Suprapubic skin (tissue), 4 donors: ENCODE results near the gene WNK1. TPM values are rescaled to one million over a fixed set of nuclear protein-coding genes. Genes with fewer than 3 reads are reported as not detected.
"Not testable (repeated sequence)": the region's sequence is repeated elsewhere in the genome, so short reads cannot be mapped to it uniquely, and the experiment has no call there.

ENCODE experiments used
- DNase-seq, 2 donors: peaks; one replicate each; pipeline ENCODE4 v3.0.0-alpha.2; 2019; ENCODE audit warnings: low spot score in 2 of 2
- H3K27ac ChIP-seq: fragments of 200-600 bp; sonication (generic); one replicate; pipeline ENCODE4 v1.5.1; 2019
- H3K27me3 ChIP-seq: fragments of 200-600 bp; sonication (generic); one replicate; pipeline ENCODE4 v1.5.1; 2019
- H3K36me3 ChIP-seq: fragments of 200-600 bp; sonication (generic); one replicate; pipeline ENCODE4 v1.5.1; 2019
- H3K4me1 ChIP-seq: fragments of 200-600 bp; sonication (generic); one replicate; pipeline ENCODE4 v1.5.1; 2019
- H3K4me3 ChIP-seq: fragments of 200-600 bp; sonication (generic); one replicate; pipeline ENCODE4 v1.5.1; 2019; ENCODE audit warnings: mild to moderate bottlenecking
- H3K9me3 ChIP-seq: fragments of 200-600 bp; sonication (generic); one replicate; pipeline ENCODE4 v1.5.1; 2019
- EP300 ChIP-seq: sonication (generic); formaldehyde crosslinking; IDR thresholded peaks from one replicate; pipeline ENCODE4 v1.6.1; 2017; ENCODE audit warnings: antibody characterized with exemption
- POLR2A ChIP-seq, 2 donors: fragments of 450-650 bp; IDR thresholded peaks; one replicate each; pipeline ENCODE4 v1.6.1; 2017; ENCODE audit warnings: antibody characterized with exemption in 2 of 2, mild to moderate bottlenecking in 2 of 2, moderate library complexity in 2 of 2
- POLR2AphosphoS5 ChIP-seq, 3 donors: sonication (generic); formaldehyde crosslinking; IDR thresholded peaks; one replicate each; pipeline ENCODE4 v1.6.1; 2017; ENCODE audit warnings: antibody characterized with exemption in 3 of 3
- WGBS: methylation state at CpG from one replicate; pipeline ENCODE4 v1.1.5; 2018; 5-methylcytosine and 5-hydroxymethylcytosine counted together
- total RNA-seq, 4 donors: library from RNA; depleted of rRNA; stranded (reverse); fragments of >200 nt; gene quantifications; one replicate each; pipeline ENCODE4 v1.1.0, GENCODE V29; 2016
- TF ChIP-seq, protein P1 (sequence below), 2 donors: fragments of 200-600 bp in 1 of 2; fragments of 450-650 bp in 1 of 2; sonication (generic) in 1 of 2; IDR thresholded peaks; one replicate each; pipeline ENCODE4 v1.5.1; 2016 to 2019; ENCODE audit warnings: antibody characterized with exemption in 2 of 2, mild to moderate bottlenecking in 1 of 2, moderate library complexity in 1 of 2

The WNK1 gene
- total RNA-seq, 4 donors from 2014 or later = 368 to 724 (median 435) TPM

DNA sequence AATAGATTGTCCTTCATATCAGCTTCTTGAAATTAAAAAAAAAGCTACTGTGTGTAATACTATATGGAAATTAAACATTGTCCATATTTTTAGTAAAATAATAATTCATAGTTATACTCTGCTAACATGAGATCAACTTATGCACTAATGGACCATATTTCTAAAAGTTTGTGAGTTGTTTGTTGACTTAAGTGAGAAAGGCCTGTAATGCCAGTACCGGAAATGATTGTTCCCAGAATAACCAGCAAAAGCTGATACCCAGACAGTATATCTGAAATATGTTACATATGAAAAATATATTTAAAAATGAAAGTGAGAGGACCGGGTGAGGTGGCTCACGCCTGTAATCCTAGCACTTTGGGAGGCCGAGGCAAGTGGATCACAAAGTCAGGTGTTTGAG is 35.9 kb downstream of the WNK1 start:
- no peak overlapping the region for H3K27ac ChIP-seq
- no peak for DNase-seq
- no peaks in the 10 kb centered on the region for H3K36me3 ChIP-seq
- H3K4me1 ChIP-seq = peaks cover 35% of the 10 kb centered on the region
- H3K9me3 ChIP-seq = no peaks in the 10 kb centered on the region
- H3K27me3 ChIP-seq = no peaks in the 10 kb centered on the region
- no peak overlapping the region for H3K4me3 ChIP-seq
- 92% methylated on average over 4 of the region's 4 CpGs for WGBS
- TF ChIP-seq, protein P1, sequence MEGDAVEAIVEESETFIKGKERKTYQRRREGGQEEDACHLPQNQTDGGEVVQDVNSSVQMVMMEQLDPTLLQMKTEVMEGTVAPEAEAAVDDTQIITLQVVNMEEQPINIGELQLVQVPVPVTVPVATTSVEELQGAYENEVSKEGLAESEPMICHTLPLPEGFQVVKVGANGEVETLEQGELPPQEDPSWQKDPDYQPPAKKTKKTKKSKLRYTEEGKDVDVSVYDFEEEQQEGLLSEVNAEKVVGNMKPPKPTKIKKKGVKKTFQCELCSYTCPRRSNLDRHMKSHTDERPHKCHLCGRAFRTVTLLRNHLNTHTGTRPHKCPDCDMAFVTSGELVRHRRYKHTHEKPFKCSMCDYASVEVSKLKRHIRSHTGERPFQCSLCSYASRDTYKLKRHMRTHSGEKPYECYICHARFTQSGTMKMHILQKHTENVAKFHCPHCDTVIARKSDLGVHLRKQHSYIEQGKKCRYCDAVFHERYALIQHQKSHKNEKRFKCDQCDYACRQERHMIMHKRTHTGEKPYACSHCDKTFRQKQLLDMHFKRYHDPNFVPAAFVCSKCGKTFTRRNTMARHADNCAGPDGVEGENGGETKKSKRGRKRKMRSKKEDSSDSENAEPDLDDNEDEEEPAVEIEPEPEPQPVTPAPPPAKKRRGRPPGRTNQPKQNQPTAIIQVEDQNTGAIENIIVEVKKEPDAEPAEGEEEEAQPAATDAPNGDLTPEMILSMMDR (IDR thresholded peaks at IDR 0.05) = no peak
- no peak for TF ChIP-seq POLR2A (IDR thresholded peaks at IDR 0.05)

DNA sequence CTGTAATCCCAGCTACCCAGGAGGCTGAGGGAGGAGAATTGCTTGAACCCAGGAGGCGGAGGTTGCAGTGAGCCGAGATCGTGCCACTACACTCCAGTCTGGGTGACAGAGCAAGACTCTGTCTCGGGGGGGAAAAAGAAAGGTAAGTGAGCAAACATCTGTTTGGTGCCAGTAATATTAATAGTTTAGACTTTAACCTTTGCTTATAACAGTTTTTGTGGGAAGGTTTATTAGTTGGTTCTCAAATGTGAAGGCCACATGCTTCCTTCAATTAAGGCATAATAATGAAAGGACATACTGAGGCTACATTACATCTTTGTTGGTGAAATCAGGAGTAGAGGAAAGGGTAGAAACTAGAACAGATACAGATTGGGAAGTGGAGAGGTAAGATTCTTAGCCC is 36.4 kb downstream of the WNK1 start:
- peaks cover 35% of the 10 kb centered on the region for H3K4me1 ChIP-seq
- H3K27me3 ChIP-seq = not testable (repeated sequence)

DNA sequence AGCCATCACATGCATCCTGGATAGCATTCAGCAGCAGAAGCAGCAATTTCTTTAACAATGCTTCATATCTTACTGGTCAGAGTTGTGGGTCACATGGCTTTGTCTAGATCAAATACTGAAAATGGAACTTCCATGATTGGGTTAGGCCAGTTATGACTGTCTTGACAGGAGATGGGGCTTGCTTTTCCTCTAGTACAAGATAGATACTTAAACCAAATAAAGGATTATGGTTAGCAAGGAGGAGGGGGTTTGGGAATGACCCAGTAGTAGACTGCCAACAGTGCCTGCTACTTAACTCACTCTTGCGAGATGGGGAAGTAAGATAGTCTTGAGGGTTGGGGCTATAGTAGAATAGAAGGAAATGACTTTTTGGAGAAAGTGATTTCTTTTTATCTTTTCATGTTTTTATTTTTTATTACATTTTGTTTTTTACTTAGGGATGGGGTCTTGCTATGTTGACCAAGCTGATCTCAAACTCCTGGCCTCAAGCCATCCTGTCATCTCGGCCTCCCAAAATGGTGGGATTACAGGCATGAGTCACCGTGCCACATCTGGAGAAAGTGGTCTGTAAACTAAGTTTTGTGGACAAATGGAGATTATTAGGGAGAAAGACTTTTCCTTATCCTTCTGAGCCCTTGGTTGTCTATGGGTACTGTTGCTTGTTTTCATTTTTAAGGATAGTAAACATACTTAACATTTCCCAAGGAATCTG is 37.6 kb downstream of the WNK1 start:
- no peak for DNase-seq
- Histone ChIP-seq H3K27me3 (no peaks in the 10 kb centered on the region), H3K36me3 (no peaks in the 10 kb centered on the region), H3K4me3 (no peak overlapping the region), H3K4me1 (peaks cover 38% of the 10 kb centered on the region), H3K9me3 (no peaks in the 10 kb centered on the region), H3K27ac (no peak overlapping the region)
- TF ChIP-seq EP300 = no peak
- TF ChIP-seq POLR2AphosphoS5 (IDR thresholded peaks at IDR 0.05) = no peak
- TF ChIP-seq, protein P1 (IDR thresholded peaks at IDR 0.05) = no peak
- no peak for TF ChIP-seq POLR2A (IDR thresholded peaks at IDR 0.05)
- WGBS = 69% methylated on average over 3 of the region's 3 CpGs

More for the DNA sequence above, 36.4 kb downstream of the WNK1 start:
- H3K9me3 ChIP-seq, DNase-seq, H3K27ac ChIP-seq, H3K36me3 ChIP-seq, H3K4me3 ChIP-seq: not testable (repeated sequence)
- 87% methylated on average over 4 of the region's 4 CpGs for WGBS

DNA sequence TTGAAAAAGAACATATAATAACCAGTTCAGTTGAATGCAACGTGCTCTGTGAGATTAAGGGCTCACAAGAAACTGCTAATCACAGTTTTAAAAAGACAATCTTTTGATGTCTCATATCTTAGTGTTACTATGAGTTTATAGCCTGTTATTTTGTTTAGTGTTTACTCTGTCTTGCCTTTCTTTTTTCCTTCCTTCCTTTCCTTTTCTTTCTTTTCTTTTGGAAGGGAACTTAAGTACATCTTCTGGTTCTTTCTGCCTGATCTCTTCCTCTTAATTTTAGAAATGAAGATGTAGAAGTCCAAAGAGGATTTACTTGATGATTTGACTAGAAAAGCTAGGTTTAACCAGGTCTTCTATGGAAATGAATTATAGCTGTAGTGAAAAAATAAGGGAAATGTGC is 38.2 kb downstream of the WNK1 start:
- 73% methylated on average over 1 of the region's 1 CpG for WGBS
- H3K36me3 ChIP-seq = no peaks in the 10 kb centered on the region
- H3K27ac ChIP-seq = no peak overlapping the region
- H3K9me3 ChIP-seq = no peaks in the 10 kb centered on the region
- no peak for TF ChIP-seq POLR2AphosphoS5 (IDR thresholded peaks at IDR 0.05)
- TF ChIP-seq POLR2A (IDR thresholded peaks at IDR 0.05) = no peak
- no peak for TF ChIP-seq EP300
- TF ChIP-seq, protein P1 (IDR thresholded peaks at IDR 0.05) = no peak
- H3K4me3 ChIP-seq = no peak overlapping the region
- DNase-seq = no peak
- H3K27me3 ChIP-seq = no peaks in the 10 kb centered on the region
- H3K4me1 ChIP-seq = peaks cover 42% of the 10 kb centered on the region

DNA sequence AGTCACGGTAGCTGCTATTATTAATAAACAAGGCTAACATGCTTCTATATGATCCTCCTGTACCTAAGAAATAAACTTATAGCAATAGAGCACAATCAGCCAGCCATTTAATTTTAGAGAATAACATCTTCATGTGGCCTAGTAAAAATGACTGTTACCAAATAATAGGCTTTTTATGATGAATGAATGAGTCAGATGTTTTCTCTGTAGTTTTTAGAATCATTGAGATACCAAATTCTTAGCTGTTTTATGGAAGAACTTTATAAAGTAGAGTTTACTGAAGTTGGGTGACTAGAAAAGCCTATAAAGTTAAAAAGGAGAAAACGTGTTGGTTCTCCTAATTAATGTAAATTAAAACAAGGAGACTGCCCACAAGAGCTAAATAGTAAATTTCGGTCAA is 40.7 kb downstream of the WNK1 start:
- WGBS = 73% methylated on average over 3 of the region's 3 CpGs
- Histone ChIP-seq H3K27me3 (no peaks in the 10 kb centered on the region), H3K4me1 (peaks cover 45% of the 10 kb centered on the region), H3K9me3 (no peaks in the 10 kb centered on the region), H3K36me3 (no peaks in the 10 kb centered on the region), H3K4me3 (no peak overlapping the region), H3K27ac (no peak overlapping the region)
- no peak for TF ChIP-seq POLR2A (IDR thresholded peaks at IDR 0.05)
- no peak for DNase-seq

DNA sequence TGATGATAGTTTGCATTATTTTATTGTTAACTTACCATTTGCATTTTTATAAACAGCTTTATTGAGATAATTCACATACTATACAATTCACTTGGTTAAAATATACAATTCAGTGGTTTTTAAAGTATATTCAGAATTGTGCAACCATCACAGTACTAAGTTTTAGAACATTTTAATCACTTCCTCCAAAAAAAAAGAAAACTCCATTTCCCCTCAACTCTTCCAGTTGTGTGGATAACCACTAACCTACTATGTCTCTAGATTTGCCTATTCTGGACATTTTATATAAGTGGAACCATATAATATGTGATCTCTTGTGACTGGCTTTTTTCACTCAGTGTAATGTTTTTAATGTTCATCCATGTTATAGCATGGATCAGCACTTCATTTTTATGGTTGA is 41.3 kb downstream of the WNK1 start:
- no peak for DNase-seq
- Histone ChIP-seq H3K27me3 (no peaks in the 10 kb centered on the region), H3K4me1 (peaks cover 47% of the 10 kb centered on the region), H3K36me3 (no peaks in the 10 kb centered on the region), H3K4me3 (no peak overlapping the region), H3K27ac (no peak overlapping the region), H3K9me3 (no peaks in the 10 kb centered on the region)
- TF ChIP-seq, protein P1 (IDR thresholded peaks at IDR 0.05) = no peak
- TF ChIP-seq POLR2A (IDR thresholded peaks at IDR 0.05) = no peak
- TF ChIP-seq EP300 = no peak
- no peak for TF ChIP-seq POLR2AphosphoS5 (IDR thresholded peaks at IDR 0.05)
